Measurements from ENCODE around the gene ICAM4. TPM values are rescaled to one million over a fixed set of nuclear protein-coding genes. Genes with fewer than 3 reads are reported as not detected.
A peak's percentile ranks its signal among the peaks of the same experiment; 100 is the strongest.

The ICAM4 gene
- total and polyA plus RNA-seq, 9 of the 15 experiments (the other 6 are each of a cell fraction or from before 2014, with no cell fraction given) = 14.1 to 86.1 (median 29.6) TPM

DNA sequence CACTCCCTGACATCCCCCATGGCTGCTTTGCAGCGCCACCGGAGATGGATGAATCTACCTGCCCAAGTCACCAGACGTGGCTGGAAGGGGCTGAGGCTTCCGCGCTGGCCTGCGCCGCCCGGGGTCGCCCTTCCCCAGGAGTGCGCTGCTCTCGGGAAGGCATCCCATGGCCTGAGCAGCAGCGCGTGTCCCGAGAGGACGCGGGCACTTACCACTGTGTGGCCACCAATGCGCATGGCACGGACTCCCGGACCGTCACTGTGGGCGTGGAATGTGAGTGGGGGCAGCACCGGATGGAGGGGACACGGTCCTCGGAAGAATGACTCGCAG is 7.6 kb downstream of the ICAM4 start (continued):
- TF ChIP-seq, protein P1, sequence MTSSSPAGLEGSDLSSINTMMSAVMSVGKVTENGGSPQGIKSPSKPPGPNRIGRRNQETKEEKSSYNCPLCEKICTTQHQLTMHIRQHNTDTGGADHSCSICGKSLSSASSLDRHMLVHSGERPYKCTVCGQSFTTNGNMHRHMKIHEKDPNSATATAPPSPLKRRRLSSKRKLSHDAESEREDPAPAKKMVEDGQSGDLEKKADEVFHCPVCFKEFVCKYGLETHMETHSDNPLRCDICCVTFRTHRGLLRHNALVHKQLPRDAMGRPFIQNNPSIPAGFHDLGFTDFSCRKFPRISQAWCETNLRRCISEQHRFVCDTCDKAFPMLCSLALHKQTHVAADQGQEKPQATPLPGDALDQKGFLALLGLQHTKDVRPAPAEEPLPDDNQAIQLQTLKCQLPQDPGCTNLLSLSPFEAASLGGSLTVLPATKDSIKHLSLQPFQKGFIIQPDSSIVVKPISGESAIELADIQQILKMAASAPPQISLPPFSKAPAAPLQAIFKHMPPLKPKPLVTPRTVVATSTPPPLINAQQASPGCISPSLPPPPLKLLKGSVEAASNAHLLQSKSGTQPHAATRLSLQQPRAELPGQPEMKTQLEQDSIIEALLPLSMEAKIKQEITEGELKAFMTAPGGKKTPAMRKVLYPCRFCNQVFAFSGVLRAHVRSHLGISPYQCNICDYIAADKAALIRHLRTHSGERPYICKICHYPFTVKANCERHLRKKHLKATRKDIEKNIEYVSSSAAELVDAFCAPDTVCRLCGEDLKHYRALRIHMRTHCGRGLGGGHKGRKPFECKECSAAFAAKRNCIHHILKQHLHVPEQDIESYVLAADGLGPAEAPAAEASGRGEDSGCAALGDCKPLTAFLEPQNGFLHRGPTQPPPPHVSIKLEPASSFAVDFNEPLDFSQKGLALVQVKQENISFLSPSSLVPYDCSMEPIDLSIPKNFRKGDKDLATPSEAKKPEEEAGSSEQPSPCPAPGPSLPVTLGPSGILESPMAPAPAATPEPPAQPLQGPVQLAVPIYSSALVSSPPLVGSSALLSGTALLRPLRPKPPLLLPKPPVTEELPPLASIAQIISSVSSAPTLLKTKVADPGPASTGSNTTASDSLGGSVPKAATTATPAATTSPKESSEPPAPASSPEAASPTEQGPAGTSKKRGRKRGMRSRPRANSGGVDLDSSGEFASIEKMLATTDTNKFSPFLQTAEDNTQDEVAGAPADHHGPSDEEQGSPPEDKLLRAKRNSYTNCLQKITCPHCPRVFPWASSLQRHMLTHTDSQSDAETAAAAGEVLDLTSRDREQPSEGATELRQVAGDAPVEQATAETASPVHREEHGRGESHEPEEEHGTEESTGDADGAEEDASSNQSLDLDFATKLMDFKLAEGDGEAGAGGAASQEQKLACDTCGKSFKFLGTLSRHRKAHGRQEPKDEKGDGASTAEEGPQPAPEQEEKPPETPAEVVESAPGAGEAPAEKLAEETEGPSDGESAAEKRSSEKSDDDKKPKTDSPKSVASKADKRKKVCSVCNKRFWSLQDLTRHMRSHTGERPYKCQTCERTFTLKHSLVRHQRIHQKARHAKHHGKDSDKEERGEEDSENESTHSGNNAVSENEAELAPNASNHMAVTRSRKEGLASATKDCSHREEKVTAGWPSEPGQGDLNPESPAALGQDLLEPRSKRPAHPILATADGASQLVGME (CRISPR knock-in tag; IDR thresholded peaks at IDR 0.05) = no peak
- no peak for TF ChIP-seq ASH1L (IDR thresholded peaks at IDR 0.05; ENCODE audit: borderline replicate concordance, low read depth, partially characterized antibody)
- no peak for TF ChIP-seq HMG20B (CRISPR knock-in tag; IDR thresholded peaks at IDR 0.05)
- TF ChIP-seq, protein P2, sequence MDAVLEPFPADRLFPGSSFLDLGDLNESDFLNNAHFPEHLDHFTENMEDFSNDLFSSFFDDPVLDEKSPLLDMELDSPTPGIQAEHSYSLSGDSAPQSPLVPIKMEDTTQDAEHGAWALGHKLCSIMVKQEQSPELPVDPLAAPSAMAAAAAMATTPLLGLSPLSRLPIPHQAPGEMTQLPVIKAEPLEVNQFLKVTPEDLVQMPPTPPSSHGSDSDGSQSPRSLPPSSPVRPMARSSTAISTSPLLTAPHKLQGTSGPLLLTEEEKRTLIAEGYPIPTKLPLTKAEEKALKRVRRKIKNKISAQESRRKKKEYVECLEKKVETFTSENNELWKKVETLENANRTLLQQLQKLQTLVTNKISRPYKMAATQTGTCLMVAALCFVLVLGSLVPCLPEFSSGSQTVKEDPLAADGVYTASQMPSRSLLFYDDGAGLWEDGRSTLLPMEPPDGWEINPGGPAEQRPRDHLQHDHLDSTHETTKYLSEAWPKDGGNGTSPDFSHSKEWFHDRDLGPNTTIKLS (IDR thresholded peaks at IDR 0.05; ENCODE audit: borderline replicate concordance, low read depth) = no peak
- TF ChIP-seq, protein P3, sequence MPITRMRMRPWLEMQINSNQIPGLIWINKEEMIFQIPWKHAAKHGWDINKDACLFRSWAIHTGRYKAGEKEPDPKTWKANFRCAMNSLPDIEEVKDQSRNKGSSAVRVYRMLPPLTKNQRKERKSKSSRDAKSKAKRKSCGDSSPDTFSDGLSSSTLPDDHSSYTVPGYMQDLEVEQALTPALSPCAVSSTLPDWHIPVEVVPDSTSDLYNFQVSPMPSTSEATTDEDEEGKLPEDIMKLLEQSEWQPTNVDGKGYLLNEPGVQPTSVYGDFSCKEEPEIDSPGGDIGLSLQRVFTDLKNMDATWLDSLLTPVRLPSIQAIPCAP (CRISPR knock-in tag; IDR thresholded peaks at IDR 0.05; ENCODE audit: borderline replicate concordance) = no peak
- TF ChIP-seq POLR2AphosphoS5 (IDR thresholded peaks at IDR 0.05; ENCODE audit: control insufficient read depth, insufficient read depth, low read depth, low read length) = 0 out of 2 replicates have a peak, but pooled peaks have one; percentile 4
- TF ChIP-seq NR1H2 (CRISPR knock-in tag; IDR thresholded peaks at IDR 0.05) = no peak
- no peak for TF ChIP-seq C11orf30 (IDR thresholded peaks at IDR 0.05; ENCODE audit: low read depth)
- TF ChIP-seq, protein P4, sequence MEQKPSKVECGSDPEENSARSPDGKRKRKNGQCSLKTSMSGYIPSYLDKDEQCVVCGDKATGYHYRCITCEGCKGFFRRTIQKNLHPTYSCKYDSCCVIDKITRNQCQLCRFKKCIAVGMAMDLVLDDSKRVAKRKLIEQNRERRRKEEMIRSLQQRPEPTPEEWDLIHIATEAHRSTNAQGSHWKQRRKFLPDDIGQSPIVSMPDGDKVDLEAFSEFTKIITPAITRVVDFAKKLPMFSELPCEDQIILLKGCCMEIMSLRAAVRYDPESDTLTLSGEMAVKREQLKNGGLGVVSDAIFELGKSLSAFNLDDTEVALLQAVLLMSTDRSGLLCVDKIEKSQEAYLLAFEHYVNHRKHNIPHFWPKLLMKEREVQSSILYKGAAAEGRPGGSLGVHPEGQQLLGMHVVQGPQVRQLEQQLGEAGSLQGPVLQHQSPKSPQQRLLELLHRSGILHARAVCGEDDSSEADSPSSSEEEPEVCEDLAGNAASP (IDR thresholded peaks at IDR 0.05) = no peak
- no peak for TF ChIP-seq ZNF668 (CRISPR knock-in tag; IDR thresholded peaks at IDR 0.05)
- TF ChIP-seq, protein P5, sequence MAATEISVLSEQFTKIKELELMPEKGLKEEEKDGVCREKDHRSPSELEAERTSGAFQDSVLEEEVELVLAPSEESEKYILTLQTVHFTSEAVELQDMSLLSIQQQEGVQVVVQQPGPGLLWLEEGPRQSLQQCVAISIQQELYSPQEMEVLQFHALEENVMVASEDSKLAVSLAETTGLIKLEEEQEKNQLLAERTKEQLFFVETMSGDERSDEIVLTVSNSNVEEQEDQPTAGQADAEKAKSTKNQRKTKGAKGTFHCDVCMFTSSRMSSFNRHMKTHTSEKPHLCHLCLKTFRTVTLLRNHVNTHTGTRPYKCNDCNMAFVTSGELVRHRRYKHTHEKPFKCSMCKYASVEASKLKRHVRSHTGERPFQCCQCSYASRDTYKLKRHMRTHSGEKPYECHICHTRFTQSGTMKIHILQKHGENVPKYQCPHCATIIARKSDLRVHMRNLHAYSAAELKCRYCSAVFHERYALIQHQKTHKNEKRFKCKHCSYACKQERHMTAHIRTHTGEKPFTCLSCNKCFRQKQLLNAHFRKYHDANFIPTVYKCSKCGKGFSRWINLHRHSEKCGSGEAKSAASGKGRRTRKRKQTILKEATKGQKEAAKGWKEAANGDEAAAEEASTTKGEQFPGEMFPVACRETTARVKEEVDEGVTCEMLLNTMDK (IDR thresholded peaks at IDR 0.05; ENCODE audit: borderline replicate concordance, insufficient read depth, low read depth, low read length, poor library complexity, severe bottlenecking) = no peak
- TF ChIP-seq ZBTB17 (CRISPR knock-in tag; IDR thresholded peaks at IDR 0.05) = no peak
- TF ChIP-seq SRSF1 (IDR thresholded peaks at IDR 0.05; ENCODE audit: low read depth, low read length) = no peak
- TF ChIP-seq HDAC3 (IDR thresholded peaks at IDR 0.05; ENCODE audit: borderline replicate concordance, partially characterized antibody) = no peak
- TF ChIP-seq, protein P6, sequence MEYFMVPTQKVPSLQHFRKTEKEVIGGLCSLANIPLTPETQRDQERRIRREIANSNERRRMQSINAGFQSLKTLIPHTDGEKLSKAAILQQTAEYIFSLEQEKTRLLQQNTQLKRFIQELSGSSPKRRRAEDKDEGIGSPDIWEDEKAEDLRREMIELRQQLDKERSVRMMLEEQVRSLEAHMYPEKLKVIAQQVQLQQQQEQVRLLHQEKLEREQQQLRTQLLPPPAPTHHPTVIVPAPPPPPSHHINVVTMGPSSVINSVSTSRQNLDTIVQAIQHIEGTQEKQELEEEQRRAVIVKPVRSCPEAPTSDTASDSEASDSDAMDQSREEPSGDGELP (CRISPR knock-in tag; IDR thresholded peaks at IDR 0.05; ENCODE audit: borderline replicate concordance) = no peak
